ENCODE results near the gene SEPTIN5. TPM values are rescaled to one million over a fixed set of nuclear protein-coding genes. Genes with fewer than 3 reads are reported as not detected.

Gene SEPTIN5
- total RNA-seq, 1 experiment from 2014 or later = 22.4 TPM

- TF ChIP-seq ATF6 (CRISPR knock-in tag; IDR thresholded peaks at IDR 0.05) (no peak), PREB (CRISPR knock-in tag; IDR thresholded peaks at IDR 0.05; ENCODE audit: borderline replicate concordance) (no peak), MAX (CRISPR knock-in tag; IDR thresholded peaks at IDR 0.05) (peak; percentile 68; the same call in 1 of the 2 replicates), HMGA2 (CRISPR knock-in tag; IDR thresholded peaks at IDR 0.05) (no peak), ZBTB21 (CRISPR knock-in tag; IDR thresholded peaks at IDR 0.05; ENCODE audit: borderline replicate concordance) (no peak), NR1H2 (CRISPR knock-in tag; IDR thresholded peaks at IDR 0.05) (no peak)
- TF ChIP-seq, protein P1, sequence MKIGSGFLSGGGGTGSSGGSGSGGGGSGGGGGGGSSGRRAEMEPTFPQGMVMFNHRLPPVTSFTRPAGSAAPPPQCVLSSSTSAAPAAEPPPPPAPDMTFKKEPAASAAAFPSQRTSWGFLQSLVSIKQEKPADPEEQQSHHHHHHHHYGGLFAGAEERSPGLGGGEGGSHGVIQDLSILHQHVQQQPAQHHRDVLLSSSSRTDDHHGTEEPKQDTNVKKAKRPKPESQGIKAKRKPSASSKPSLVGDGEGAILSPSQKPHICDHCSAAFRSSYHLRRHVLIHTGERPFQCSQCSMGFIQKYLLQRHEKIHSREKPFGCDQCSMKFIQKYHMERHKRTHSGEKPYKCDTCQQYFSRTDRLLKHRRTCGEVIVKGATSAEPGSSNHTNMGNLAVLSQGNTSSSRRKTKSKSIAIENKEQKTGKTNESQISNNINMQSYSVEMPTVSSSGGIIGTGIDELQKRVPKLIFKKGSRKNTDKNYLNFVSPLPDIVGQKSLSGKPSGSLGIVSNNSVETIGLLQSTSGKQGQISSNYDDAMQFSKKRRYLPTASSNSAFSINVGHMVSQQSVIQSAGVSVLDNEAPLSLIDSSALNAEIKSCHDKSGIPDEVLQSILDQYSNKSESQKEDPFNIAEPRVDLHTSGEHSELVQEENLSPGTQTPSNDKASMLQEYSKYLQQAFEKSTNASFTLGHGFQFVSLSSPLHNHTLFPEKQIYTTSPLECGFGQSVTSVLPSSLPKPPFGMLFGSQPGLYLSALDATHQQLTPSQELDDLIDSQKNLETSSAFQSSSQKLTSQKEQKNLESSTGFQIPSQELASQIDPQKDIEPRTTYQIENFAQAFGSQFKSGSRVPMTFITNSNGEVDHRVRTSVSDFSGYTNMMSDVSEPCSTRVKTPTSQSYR (CRISPR knock-in tag; IDR thresholded peaks at IDR 0.05) = no peak
These were observed 3.6 kb downstream of the SEPTIN5 start (continued) for GRCh38 chr22:19717691-19718455.

DNA sequence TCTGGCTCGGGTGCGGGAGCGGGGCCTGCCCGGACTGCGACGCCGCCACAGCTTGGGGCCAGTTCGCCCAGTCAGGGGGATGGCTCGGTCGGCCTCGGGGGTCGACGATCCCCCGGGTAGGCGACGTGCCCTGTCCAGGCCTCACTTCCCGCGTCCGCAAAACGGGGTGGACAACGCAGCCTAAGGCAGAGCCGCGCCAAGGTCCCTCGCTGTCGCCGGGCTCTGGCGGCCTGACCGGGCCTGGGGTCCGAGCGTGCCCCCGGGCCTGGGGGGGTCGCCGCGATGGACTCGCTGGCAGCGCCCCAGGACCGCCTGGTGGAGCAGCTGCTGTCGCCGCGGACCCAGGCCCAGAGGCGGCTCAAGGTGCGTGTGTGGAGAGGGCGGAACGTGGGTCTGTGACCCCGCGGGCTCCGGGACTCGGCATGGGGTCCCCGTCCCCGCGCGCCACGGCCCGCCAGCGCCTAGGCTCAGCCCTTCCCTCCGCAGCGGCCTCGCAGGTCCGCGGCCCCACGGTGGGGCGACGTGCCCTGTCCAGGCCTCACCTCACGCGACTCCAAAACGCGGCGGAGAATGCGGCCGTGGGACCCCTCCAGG lies 4.2 kb downstream of the SEPTIN5 start:
- H3K4me1 Mint-ChIP-seq = peaks cover 21% of the 10 kb centered on the region
- CTCF ChIA-PET = interaction anchor here (1.3 to 2.1 kb wide), 2 partner anchors 13 to 39 kb away, joined by 6 to 9 read pairs; no protein-coding TSS in a partner anchor
- no peak for TF ChIP-seq ETV6 (CRISPR knock-in tag; IDR thresholded peaks at IDR 0.05)
- TF ChIP-seq ZNF121 (CRISPR knock-in tag; IDR thresholded peaks at IDR 0.05) = 0 out of 2 replicates have a peak, but pooled peaks have one; percentile 15
- TF ChIP-seq E2F5 (CRISPR knock-in tag; IDR thresholded peaks at IDR 0.05) = no peak
- no peak for TF ChIP-seq KAT7 (CRISPR knock-in tag; IDR thresholded peaks at IDR 0.05; ENCODE audit: borderline replicate concordance)
- peak; percentile 36; the same call in 1 of the 2 replicates for TF ChIP-seq MYBL2 (CRISPR knock-in tag; IDR thresholded peaks at IDR 0.05)
- peaks cover 80% of the 10 kb centered on the region for H3K27me3 Mint-ChIP-seq (ENCODE audit: low read depth)
- peak overlapping the region; percentile 42; the same call in 1 of the 2 replicates for H3K4me3 Mint-ChIP-seq
- H3K9me3 Mint-ChIP-seq = no peaks in the 10 kb centered on the region
- ATAC-seq (no peak), DNase-seq (ENCODE audit: low spot score) (no peak)
- H3K27ac Mint-ChIP-seq = no peak overlapping the region
- POLR2A ChIA-PET = no interaction called here
- H3K36me3 Mint-ChIP-seq = peaks cover 10% of the 10 kb centered on the region

DNA sequence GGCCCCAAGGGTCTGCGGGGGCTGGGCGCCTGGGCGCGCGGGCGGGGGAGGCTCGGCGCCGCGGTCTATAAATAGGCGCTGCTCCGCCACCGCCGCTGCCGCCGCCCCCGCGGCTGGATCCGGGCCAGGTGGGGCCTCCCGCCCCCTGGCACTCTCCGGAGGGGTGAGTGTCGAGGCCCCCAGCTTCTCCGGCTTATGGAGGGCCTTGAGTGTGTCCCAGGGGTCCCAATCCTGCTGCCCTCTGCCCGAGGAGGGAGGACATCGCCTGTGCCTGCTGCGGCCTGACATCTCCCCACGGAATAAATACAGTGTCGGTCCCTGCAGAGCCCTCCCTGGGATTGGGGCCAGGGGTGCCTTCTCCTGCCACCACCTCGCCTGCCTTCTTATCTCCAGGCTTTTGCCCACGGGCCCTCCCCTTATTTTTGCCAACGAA lies 4.8 kb downstream of the SEPTIN5 start:
- no peak for ATAC-seq
- no peak for DNase-seq (ENCODE audit: low spot score)
- Mint-ChIP-seq H3K36me3 (peaks cover 10% of the 10 kb centered on the region), H3K4me3 (peak overlapping the region; percentile 60), H3K27ac (no peak overlapping the region), H3K9me3 (no peaks in the 10 kb centered on the region), H3K27me3 (ENCODE audit: low read depth) (peaks cover 77% of the 10 kb centered on the region), H3K4me1 (peaks cover 21% of the 10 kb centered on the region)
- CTCF ChIA-PET = interaction anchor here (0.7 to 5.5 kb wide), 7 partner anchors 11 to 86 kb away, joined by 3 to 57 read pairs (median 6); no protein-coding TSS in a partner anchor
- POLR2A ChIA-PET = no interaction called here
- TF ChIP-seq, protein P2, sequence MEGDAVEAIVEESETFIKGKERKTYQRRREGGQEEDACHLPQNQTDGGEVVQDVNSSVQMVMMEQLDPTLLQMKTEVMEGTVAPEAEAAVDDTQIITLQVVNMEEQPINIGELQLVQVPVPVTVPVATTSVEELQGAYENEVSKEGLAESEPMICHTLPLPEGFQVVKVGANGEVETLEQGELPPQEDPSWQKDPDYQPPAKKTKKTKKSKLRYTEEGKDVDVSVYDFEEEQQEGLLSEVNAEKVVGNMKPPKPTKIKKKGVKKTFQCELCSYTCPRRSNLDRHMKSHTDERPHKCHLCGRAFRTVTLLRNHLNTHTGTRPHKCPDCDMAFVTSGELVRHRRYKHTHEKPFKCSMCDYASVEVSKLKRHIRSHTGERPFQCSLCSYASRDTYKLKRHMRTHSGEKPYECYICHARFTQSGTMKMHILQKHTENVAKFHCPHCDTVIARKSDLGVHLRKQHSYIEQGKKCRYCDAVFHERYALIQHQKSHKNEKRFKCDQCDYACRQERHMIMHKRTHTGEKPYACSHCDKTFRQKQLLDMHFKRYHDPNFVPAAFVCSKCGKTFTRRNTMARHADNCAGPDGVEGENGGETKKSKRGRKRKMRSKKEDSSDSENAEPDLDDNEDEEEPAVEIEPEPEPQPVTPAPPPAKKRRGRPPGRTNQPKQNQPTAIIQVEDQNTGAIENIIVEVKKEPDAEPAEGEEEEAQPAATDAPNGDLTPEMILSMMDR (IDR thresholded peaks at IDR 0.05) = no peak
- no peak for TF ChIP-seq TP53 (CRISPR knock-in tag; IDR thresholded peaks at IDR 0.05)
- TF ChIP-seq NFE2L1 (CRISPR knock-in tag; IDR thresholded peaks at IDR 0.05) = no peak
- TF ChIP-seq MXD4 (CRISPR knock-in tag; IDR thresholded peaks at IDR 0.05; ENCODE audit: borderline replicate concordance) = no peak

Data from WTC11 (cell line).